HepG2 (cell line): Measurements from ENCODE around the gene TYW1B. TPM values are rescaled to one million over a fixed set of nuclear protein-coding genes. Genes with fewer than 3 reads are reported as not detected.
"Not testable (repeated sequence)": the region's sequence is repeated elsewhere in the genome, so short reads cannot be mapped to it uniquely, and the experiment has no call there.

Source experiments
- ATAC-seq: fragments of 200-7000 bp; cut with Tn5 transposase; 3 replicates; pipeline ENCODE4 v1.9.1; 2020; ENCODE audit warnings: mild to moderate bottlenecking, moderate library complexity
- BruUV-seq: library from RNA; stranded (reverse); fragments of 400-500 nt; replicated peaks from 2 replicates; lab custom pipeline; 2021; lab: Mats Ljungman, UMichigan
- CTCF ChIA-PET: fragments of 300-600 bp; formaldehyde crosslinking; extraction: SDS; loops from one replicate; lab custom pipeline; 2021; ENCODE audit warnings: low total read pairs, inconsistent platforms, low intra/inter-chr PET ratio; lab: Yijun Ruan, JAX
- POLR2A ChIA-PET: fragments of 350-600 bp; sonication (Branson Sonifier 250); formaldehyde crosslinking; loops from one replicate; lab custom pipeline; 2020; ENCODE audit warnings: antibody characterized with exemption, inconsistent platforms; lab: Yijun Ruan, JAX
- DNase-seq: peaks from one replicate; pipeline ENCODE4 v3.0.0-alpha.2; 2015; ENCODE audit warnings: low spot score
- FAIRE-seq: peaks from 3 replicates; lab custom pipeline; 2011; peaks lifted over from hg19 to GRCh38; lab: Jason Lieb, UNC
- H2AFZ ChIP-seq: one replicate; pipeline ENCODE4 v1.6.1; 2011; ENCODE audit warnings: low read length, inconsistent platforms
- H3K27ac ChIP-seq: fragments of 300-600 bp; 3 replicates; pipeline ENCODE4 v1.8.0; 2011; ENCODE audit warnings: mixed run types, mild to moderate bottlenecking, mixed read lengths, low read length, inconsistent platforms; ENCODE audit not compliant: insufficient read depth; ENCODE audit errors: extremely low read length
- H3K27me3 ChIP-seq, 2 experiments: fragments of 200-600 bp in 1 of 2; 2 replicates in 1 of 2; 3 replicates in 1 of 2; pipeline versions ENCODE4 v1.6.0 to v1.8.0; 2011; ENCODE audit warnings: low read length in 2 of 2, mild to moderate bottlenecking in 2 of 2, moderate library complexity in 2 of 2, inconsistent platforms in 1 of 2; ENCODE audit not compliant: insufficient read depth in 2 of 2, control insufficient read depth in 1 of 2
- H3K36me3 ChIP-seq, 2 experiments: fragments of 200-600 bp in 1 of 2; replicated peaks in 1 of 2; 2 replicates in 1 of 2; 3 replicates in 1 of 2; pipeline versions ENCODE4 v1.5.1 to v1.8.0; 2011; ENCODE audit warnings: low read length in 2 of 2, inconsistent platforms in 1 of 2; ENCODE audit not compliant: insufficient read depth in 2 of 2, control insufficient read depth in 1 of 2
- H3K4me1 ChIP-seq: 2 replicates; pipeline ENCODE4 v1.5.1; 2012; ENCODE audit warnings: low read length, inconsistent platforms; ENCODE audit not compliant: insufficient read depth
- H3K4me2 ChIP-seq: 2 replicates; pipeline ENCODE4 v1.6.0; 2011; ENCODE audit warnings: low read depth, low read length, inconsistent platforms
- H3K4me3 ChIP-seq, 3 experiments: fragments of 200-600 bp in 1 of 3; sonication (generic), shearing (Covaris generic) in 1 of 3; replicated peaks in 1 of 3; 2 replicates each; pipeline ENCODE4 v1.5.1; 2011 to 2016; ENCODE audit warnings: low read length in 3 of 3, inconsistent platforms in 2 of 3, low read depth in 2 of 3, mild to moderate bottlenecking in 2 of 3, control low read depth in 1 of 3, mixed read lengths in 1 of 3; ENCODE audit not compliant: insufficient read depth in 1 of 3
- H3K79me2 ChIP-seq: one replicate; pipeline ENCODE4 v1.6.1; 2011; ENCODE audit warnings: low read length, inconsistent platforms; ENCODE audit not compliant: insufficient read depth
- H3K9ac ChIP-seq: 2 replicates; pipeline ENCODE4 v1.6.0; 2011; ENCODE audit warnings: mild to moderate bottlenecking, low read depth, low read length, inconsistent platforms; ENCODE audit not compliant: insufficient read depth
- H3K9me3 ChIP-seq: 2 replicates; pipeline ENCODE4 v1.5.1; 2012; ENCODE audit warnings: mild to moderate bottlenecking, low read length
- H4K20me1 ChIP-seq: 2 replicates; pipeline ENCODE4 v1.6.0; 2011; ENCODE audit warnings: inconsistent platforms, mild to moderate bottlenecking, low read length, moderate library complexity; ENCODE audit not compliant: insufficient read depth
- CREM ChIP-seq, 2 experiments: sonication (generic) in 1 of 2; formaldehyde crosslinking in 1 of 2; IDR thresholded peaks; 2 replicates each; pipeline versions ENCODE4 v1.4.0 to v1.6.1; 2016 to 2020; ENCODE audit warnings: antibody characterized with exemption in 1 of 2, mild to moderate bottlenecking in 1 of 2, missing genetic modification reagents in 1 of 2
- FLYWCH1 ChIP-seq: sonication (generic); formaldehyde crosslinking; IDR thresholded peaks from 2 replicates; pipeline ENCODE4 v1.8.1; 2023; ENCODE audit warnings: mild to moderate bottlenecking, missing genetic modification reagents
- GATA4 ChIP-seq: sonication (generic); IDR thresholded peaks from 2 replicates; pipeline ENCODE4 v1.6.1; 2016; ENCODE audit warnings: antibody characterized with exemption, low read depth, borderline replicate concordance
- MEIS2 ChIP-seq: sonication (generic); formaldehyde crosslinking; IDR thresholded peaks from 2 replicates; pipeline ENCODE4 v1.9.0; 2021; ENCODE audit warnings: mild to moderate bottlenecking, missing genetic modification reagents
- RNF2 ChIP-seq: fragments of 450-650 bp; conservative IDR thresholded peaks from 2 replicates; pipeline ENCODE4 v1.6.1; 2016; ENCODE audit warnings: low read depth
- ZFP1 ChIP-seq: IDR thresholded peaks from 2 replicates; pipeline ENCODE4 v1.6.1; 2016
- ZNF260 ChIP-seq: sonication (generic); formaldehyde crosslinking; IDR thresholded peaks from 2 replicates; pipeline ENCODE4 v1.4.0; 2020; ENCODE audit warnings: missing genetic modification reagents, low read depth, mild to moderate bottlenecking, borderline replicate concordance
- ZNF460 ChIP-seq: sonication (generic); formaldehyde crosslinking; IDR thresholded peaks from 2 replicates; pipeline ENCODE4 v1.5.1; 2020; ENCODE audit warnings: missing genetic modification reagents, mild to moderate bottlenecking, borderline replicate concordance
- WGBS: methylation state at CpG from one replicate; pipeline ENCODE4 v1.1.6; 2017; ENCODE audit warnings: low lambda C conversion rate; 5-methylcytosine and 5-hydroxymethylcytosine counted together
- in situ Hi-C: cut with HindIII; loops from 2 replicates; pipeline ENCODE4 v1.10.0; 2017; ENCODE audit warnings: low pct_unique_long_range_greater_than_20kb; ENCODE audit not compliant: extremely low pct_ligation_motif_present
- intact Hi-C: fragments of 100-400 bp; cut with micrococcal nuclease; formaldehyde crosslinking; loops from one replicate; pipeline ENCODE4 v1.10.0; 2022; ENCODE audit not compliant: unreplicated experiment
- polyA plus RNA-seq, 8 experiments: library from polyadenylated mRNA; depleted of rRNA in 3 of 8; stranded (reverse) in 7 of 8; unstranded in 1 of 8; fragments of >200 nt; fragmentation: Illumina TruSeq in 4 of 8; extraction: Trizol in 4 of 8; gene quantifications; 2 replicates each; pipeline versions ENCODE4 v1.2.1 to v1.2.3, GENCODE V29; 2011 to 2016; ENCODE audit warnings: low read depth in 4 of 8, missing spikeins in 1 of 8, mixed read lengths in 1 of 8; ENCODE audit not compliant: insufficient read depth in 1 of 8
- total RNA-seq, 5 experiments: library from RNA; depleted of rRNA; stranded (reverse); fragments of >200 nt; fragmentation: Illumina TruSeq; extraction: Trizol; gene quantifications; 2 replicates each; pipeline ENCODE4 v1.2.3, GENCODE V29; 2016; ENCODE audit warnings: low read depth in 1 of 5
- TF ChIP-seq, protein P1 (sequence below): sonication (generic); formaldehyde crosslinking; IDR thresholded peaks from 2 replicates; pipeline ENCODE4 v1.5.1; 2020; ENCODE audit warnings: missing genetic modification reagents, mild to moderate bottlenecking, borderline replicate concordance
- TF ChIP-seq, protein P2 (sequence below): sonication (generic); formaldehyde crosslinking; IDR thresholded peaks from 2 replicates; pipeline ENCODE4 v1.4.0; 2020; ENCODE audit warnings: missing genetic modification reagents

TYW1B gene
- total and polyA plus RNA-seq, 2 of the 13 experiments (the other 11 are each of a cell fraction or from before 2014, with no cell fraction given), result 2.0 to 5.5 TPM

DNA sequence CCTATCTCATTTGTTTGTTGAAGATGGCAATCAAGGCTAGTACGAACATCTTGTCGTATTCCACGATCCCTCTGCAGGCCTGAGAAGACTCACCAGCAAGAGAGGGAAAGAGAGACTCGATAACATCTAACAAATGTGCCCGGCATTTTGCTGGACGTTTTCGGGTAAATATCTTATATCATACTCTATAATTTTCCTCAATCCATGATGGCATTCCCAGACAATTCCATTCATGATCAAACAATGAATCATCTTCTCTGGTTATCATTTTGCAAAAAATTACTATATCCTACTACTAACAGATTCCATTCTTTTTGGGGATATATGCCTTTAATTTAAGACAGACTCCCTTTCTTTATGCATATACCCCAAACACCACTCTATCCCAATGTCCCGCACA, 118.1 kb downstream of the TYW1B start:
- CTCF ChIA-PET, result no interaction called here
- Histone ChIP-seq H3K27me3 (no peaks in the 10 kb centered on the region), H3K9ac (no peak overlapping the region), H3K79me2 (no peaks in the 10 kb centered on the region), H3K27ac (no peak overlapping the region), H3K4me1 (no peaks in the 10 kb centered on the region), H2AFZ (no peak overlapping the region), H3K4me3 (no peak overlapping the region), H3K9me3 (no peaks in the 10 kb centered on the region), H4K20me1 (no peaks in the 10 kb centered on the region), H3K36me3 (no peaks in the 10 kb centered on the region; a peak in 1 of 5 replicates), H3K4me2 (no peak overlapping the region)
- intact Hi-C loops, result no loop called here
- no TSS peak for BruUV-seq
- TF ChIP-seq ZNF460 (CRISPR knock-in tag) (no peak), FLYWCH1 (no peak), GATA4 (no peak), CREM (IDR thresholded peaks at IDR 0.05) (no peak), CREM (CRISPR knock-in tag; IDR thresholded peaks at IDR 0.05) (no peak), RNF2 (no peak), ZFP1 (no peak), ZNF260 (no peak), MEIS2 (CRISPR knock-in tag) (no peak)
- TF ChIP-seq, protein P1, sequence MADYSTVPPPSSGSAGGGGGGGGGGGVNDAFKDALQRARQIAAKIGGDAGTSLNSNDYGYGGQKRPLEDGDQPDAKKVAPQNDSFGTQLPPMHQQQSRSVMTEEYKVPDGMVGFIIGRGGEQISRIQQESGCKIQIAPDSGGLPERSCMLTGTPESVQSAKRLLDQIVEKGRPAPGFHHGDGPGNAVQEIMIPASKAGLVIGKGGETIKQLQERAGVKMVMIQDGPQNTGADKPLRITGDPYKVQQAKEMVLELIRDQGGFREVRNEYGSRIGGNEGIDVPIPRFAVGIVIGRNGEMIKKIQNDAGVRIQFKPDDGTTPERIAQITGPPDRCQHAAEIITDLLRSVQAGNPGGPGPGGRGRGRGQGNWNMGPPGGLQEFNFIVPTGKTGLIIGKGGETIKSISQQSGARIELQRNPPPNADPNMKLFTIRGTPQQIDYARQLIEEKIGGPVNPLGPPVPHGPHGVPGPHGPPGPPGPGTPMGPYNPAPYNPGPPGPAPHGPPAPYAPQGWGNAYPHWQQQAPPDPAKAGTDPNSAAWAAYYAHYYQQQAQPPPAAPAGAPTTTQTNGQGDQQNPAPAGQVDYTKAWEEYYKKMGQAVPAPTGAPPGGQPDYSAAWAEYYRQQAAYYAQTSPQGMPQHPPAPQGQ (CRISPR knock-in tag), result no peak
- TF ChIP-seq, protein P2, sequence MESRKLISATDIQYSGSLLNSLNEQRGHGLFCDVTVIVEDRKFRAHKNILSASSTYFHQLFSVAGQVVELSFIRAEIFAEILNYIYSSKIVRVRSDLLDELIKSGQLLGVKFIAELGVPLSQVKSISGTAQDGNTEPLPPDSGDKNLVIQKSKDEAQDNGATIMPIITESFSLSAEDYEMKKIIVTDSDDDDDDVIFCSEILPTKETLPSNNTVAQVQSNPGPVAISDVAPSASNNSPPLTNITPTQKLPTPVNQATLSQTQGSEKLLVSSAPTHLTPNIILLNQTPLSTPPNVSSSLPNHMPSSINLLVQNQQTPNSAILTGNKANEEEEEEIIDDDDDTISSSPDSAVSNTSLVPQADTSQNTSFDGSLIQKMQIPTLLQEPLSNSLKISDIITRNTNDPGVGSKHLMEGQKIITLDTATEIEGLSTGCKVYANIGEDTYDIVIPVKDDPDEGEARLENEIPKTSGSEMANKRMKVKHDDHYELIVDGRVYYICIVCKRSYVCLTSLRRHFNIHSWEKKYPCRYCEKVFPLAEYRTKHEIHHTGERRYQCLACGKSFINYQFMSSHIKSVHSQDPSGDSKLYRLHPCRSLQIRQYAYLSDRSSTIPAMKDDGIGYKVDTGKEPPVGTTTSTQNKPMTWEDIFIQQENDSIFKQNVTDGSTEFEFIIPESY (CRISPR knock-in tag), result no peak
- DNase-seq (no peak), ATAC-seq (no peak), FAIRE-seq (no peak)
- POLR2A ChIA-PET, result no interaction called here
- in situ Hi-C loops, result no loop called here
- 97% methylated on average over 8 of the region's 8 CpGs for WGBS

DNA sequence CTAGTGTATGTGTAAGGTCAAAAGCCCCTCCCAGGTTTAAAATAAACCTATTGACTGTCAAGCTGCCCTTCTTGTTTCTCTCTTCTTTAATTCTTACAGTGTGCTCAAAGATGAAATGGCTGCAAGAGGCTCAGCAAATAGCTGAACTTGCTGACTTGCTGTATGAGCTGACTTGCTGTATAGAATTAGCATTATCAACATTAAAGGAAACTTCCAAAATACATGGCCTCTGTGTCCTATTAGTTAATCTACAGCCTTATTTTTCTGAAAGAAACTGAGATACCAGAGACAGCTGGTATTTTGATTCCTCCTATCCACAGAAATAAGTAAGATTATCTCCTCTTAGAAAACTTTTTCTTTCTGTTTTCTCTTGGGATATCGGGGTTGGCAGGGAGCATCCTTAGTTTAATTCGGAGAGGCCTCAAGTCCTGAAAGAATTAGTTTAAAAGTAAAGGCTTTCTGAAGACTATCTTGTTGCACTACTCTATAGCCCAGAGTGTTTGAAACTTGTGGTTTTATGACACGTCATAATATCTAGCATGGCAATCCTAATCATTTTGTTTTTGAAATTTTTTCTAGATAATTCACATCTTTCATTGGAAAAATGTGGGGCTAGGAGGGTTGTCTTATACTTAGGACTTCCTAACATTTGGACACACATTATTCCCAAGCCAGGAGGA, 119.5 kb downstream of the TYW1B start:
- H3K4me1 ChIP-seq, H3K9ac ChIP-seq, in situ Hi-C loops, H3K4me2 ChIP-seq, H3K9me3 ChIP-seq, H3K27me3 ChIP-seq, H2AFZ ChIP-seq, POLR2A ChIA-PET, intact Hi-C loops, ATAC-seq, FAIRE-seq, H4K20me1 ChIP-seq, H3K27ac ChIP-seq, H3K36me3 ChIP-seq, H3K79me2 ChIP-seq, H3K4me3 ChIP-seq, BruUV-seq, DNase-seq, CTCF ChIA-PET: not testable (repeated sequence)
- WGBS, result 82% methylated on average over 3 of the region's 3 CpGs
